Mucosa of rectum (tissue), 2 donors: Measurements from ENCODE around the gene MYRFL.
A peak's percentile ranks its signal among the peaks of the same experiment; 100 is the strongest.
"Not testable (repeated sequence)": the region's sequence is repeated elsewhere in the genome, so short reads cannot be mapped to it uniquely, and the experiment has no call there.

Experiments
- H3K27ac ChIP-seq, 2 donors: one replicate each; pipeline ENCODE4 v1.7.0; 2013; ENCODE audit warnings: inconsistent platforms in 2 of 2, low read depth in 2 of 2, low read length in 2 of 2
- H3K27me3 ChIP-seq, 2 donors: one replicate each; pipeline ENCODE4 v1.7.0; 2013; ENCODE audit warnings: low read length in 2 of 2; ENCODE audit not compliant: control insufficient read depth in 2 of 2, insufficient read depth in 2 of 2
- H3K36me3 ChIP-seq, 2 donors: one replicate each; pipeline ENCODE4 v1.7.0; 2013; ENCODE audit warnings: low read length in 2 of 2; ENCODE audit not compliant: control insufficient read depth in 2 of 2, insufficient read depth in 2 of 2
- H3K4me1 ChIP-seq, 2 donors: one replicate each; pipeline ENCODE4 v1.7.0; 2013; ENCODE audit warnings: low read length in 2 of 2, mild to moderate bottlenecking in 1 of 2; ENCODE audit not compliant: control insufficient read depth in 2 of 2, insufficient read depth in 2 of 2
- H3K4me3 ChIP-seq, 2 donors: one replicate each; pipeline ENCODE4 v1.7.0; 2013; ENCODE audit warnings: low read length in 2 of 2
- H3K9ac ChIP-seq, 2 donors: one replicate each; pipeline ENCODE4 v1.7.0; 2013; ENCODE audit warnings: low read length in 2 of 2, low read depth in 1 of 2, mild to moderate bottlenecking in 1 of 2
- H3K9me3 ChIP-seq, 2 donors: one replicate each; pipeline ENCODE4 v1.7.0; 2013; ENCODE audit warnings: low read length in 2 of 2; ENCODE audit not compliant: control insufficient read depth in 2 of 2
- donor health status: healthy.
- donor health status: Normal muscosa, but diverticular disease.

The MYRFL gene

DNA sequence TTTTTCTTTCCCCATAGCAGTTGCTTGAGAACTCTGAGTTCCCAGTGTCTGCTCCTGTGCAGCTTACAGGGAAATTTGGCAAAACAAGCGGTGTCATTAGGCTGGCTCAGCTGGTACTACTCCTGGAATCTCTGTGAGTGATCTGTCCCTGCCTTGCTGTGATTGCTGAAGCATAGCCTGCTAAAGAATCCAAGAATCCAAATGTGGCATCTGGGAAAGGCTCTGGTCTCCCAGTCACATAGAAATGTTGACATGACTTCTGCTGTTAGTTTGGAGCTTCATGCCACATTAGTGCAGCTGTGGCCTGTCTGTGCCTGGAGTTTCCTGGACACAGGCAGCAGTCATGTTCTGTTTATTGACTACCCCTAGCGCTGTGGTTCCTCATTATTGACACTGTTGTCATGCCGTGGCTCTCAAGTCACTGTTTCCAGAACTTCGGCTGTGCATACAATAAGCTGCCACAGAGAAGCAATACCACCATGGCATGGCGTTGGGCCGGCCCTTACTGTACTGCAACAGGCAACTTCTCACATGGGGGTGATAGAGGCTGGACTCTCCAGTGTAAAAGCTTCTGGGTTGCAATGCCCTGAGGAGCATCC lies 166.8 kb downstream of the MYRFL start:
- Histone ChIP-seq H3K27me3 (no peaks in the 10 kb centered on the region), H3K9me3 (no peaks in the 10 kb centered on the region), H3K9ac (no peak overlapping the region), H3K27ac (no peak overlapping the region), H3K4me3 (no peak overlapping the region), H3K36me3 (no peaks in the 10 kb centered on the region), H3K4me1 (peaks cover 11 to 15% of the 10 kb centered on the region in 2 donors)

DNA sequence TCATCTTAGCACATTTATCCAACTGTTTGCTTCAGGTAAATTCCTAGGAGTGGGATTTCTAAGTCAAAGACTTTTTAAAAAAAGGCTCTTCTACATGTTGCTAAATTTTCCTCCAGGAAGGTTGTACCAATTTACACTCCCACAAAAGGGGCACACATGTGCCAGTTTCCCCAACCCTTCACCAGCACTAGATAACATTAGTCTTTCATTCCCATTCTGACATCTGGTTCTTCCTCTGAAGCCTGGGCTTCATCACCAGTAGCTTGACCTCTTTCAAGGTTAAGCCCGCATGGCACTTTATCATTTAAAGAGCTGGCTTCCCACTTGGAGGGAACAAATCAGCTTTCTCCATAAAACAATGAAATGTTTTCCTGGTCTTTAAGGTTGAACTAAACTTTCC lies 168.4 kb downstream of the MYRFL start:
- Histone ChIP-seq H3K27me3 (no peaks in the 10 kb centered on the region), H3K9ac (no peak overlapping the region), H3K27ac (no peak overlapping the region), H3K4me3 (no peak overlapping the region), H3K9me3 (no peaks in the 10 kb centered on the region), H3K36me3 (no peaks in the 10 kb centered on the region), H3K4me1 (peaks cover 5 to 11% of the 10 kb centered on the region in 2 donors)

DNA sequence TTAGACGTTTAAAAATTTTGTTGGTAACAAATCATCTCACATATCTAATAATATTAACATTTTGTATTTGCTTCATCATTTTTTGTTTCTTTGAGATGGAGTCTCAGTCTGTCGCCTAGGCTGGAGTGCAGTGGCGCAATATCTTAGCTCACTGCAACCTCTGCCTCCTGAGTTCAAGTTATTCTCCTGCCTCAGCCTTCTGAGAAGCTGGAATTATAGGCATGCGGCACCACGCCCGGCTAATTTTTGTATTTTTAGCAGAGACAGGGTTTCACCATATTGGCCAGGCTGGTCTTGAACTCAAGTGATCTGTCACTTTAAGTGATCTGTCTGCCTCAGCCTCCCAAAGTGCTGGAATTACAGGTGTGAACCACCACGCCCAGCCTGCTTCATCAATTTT lies 169.1 kb downstream of the MYRFL start:
- Histone ChIP-seq H3K4me1 (peaks cover 7 to 11% of the 10 kb centered on the region in 2 donors), H3K27ac (peak overlapping the region in 1 of 2 donors; percentile 17)
- not testable (repeated sequence) for H3K36me3 ChIP-seq, H3K9me3 ChIP-seq, H3K27me3 ChIP-seq, H3K9ac ChIP-seq, H3K4me3 ChIP-seq

- Histone ChIP-seq H3K36me3 (no peaks in the 10 kb centered on the region), H3K27ac (no peak overlapping the region), H3K4me3 (no peak overlapping the region), H3K9ac (no peak overlapping the region), H3K9me3 (no peaks in the 10 kb centered on the region), H3K4me1 (peaks cover 8 to 13% of the 10 kb centered on the region in 2 donors), H3K27me3 (no peaks in the 10 kb centered on the region)
Observed at GRCh38 chr12:69994724-69995173, 169.7 kb downstream of the MYRFL start.

DNA sequence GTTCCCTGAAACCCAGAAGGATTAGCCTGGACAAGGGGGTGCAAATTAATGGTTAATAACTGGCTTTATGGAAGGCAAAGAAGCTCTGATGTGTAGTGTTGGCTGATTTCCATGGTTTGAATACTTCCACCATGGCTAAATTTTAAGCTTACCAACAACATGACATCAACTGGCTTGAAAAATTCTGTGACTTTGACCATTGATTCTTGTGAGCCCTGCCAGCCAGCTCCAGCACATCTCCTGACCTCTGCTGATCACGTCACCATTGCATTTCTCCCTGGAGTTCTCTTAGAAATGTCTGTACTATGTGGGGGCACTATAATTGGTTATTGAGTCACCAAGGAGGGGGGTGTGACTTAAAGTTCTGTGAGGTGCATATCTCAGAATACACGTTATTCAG lies 171.2 kb downstream of the MYRFL start:
- peaks cover 8 to 13% of the 10 kb centered on the region in 2 donors for H3K4me1 ChIP-seq
- H3K27me3 ChIP-seq = no peaks in the 10 kb centered on the region
- no peaks in the 10 kb centered on the region for H3K9me3 ChIP-seq
- no peaks in the 10 kb centered on the region for H3K36me3 ChIP-seq
- no peak overlapping the region for H3K4me3 ChIP-seq
- H3K9ac ChIP-seq = no peak overlapping the region
- no peak overlapping the region for H3K27ac ChIP-seq

- no peak overlapping the region for H3K4me3 ChIP-seq
- no peaks in the 10 kb centered on the region for H3K9me3 ChIP-seq
- no peaks in the 10 kb centered on the region for H3K36me3 ChIP-seq
- H3K27me3 ChIP-seq = no peaks in the 10 kb centered on the region
- peaks cover 8 to 13% of the 10 kb centered on the region in 2 donors for H3K4me1 ChIP-seq
- H3K27ac ChIP-seq = no peak overlapping the region
- H3K9ac ChIP-seq = no peak overlapping the region
Observed at GRCh38 chr12:69996722-69997121, 171.7 kb downstream of the MYRFL start.

GRCh38 chr12:69998011-69998410 lies 173.0 kb downstream of the MYRFL start:
- Histone ChIP-seq H3K4me3 (no peak overlapping the region), H3K36me3 (no peaks in the 10 kb centered on the region), H3K27ac (no peak overlapping the region), H3K9me3 (no peaks in the 10 kb centered on the region), H3K9ac (no peak overlapping the region), H3K27me3 (no peaks in the 10 kb centered on the region), H3K4me1 (peaks cover 12 to 20% of the 10 kb centered on the region in 2 donors)

GRCh38 chr12:69998922-69999321 lies 173.9 kb downstream of the MYRFL start:
- Histone ChIP-seq H3K27ac (no peak overlapping the region), H3K9me3 (no peaks in the 10 kb centered on the region), H3K4me3 (no peak overlapping the region), H3K9ac (no peak overlapping the region), H3K36me3 (no peaks in the 10 kb centered on the region), H3K27me3 (no peaks in the 10 kb centered on the region), H3K4me1 (peaks cover 12 to 20% of the 10 kb centered on the region in 2 donors)

- Histone ChIP-seq H3K9ac (no peak overlapping the region), H3K4me3 (no peak overlapping the region), H3K27me3 (no peaks in the 10 kb centered on the region), H3K4me1 (peaks cover 7 to 17% of the 10 kb centered on the region in 2 donors), H3K36me3 (no peaks in the 10 kb centered on the region), H3K9me3 (no peaks in the 10 kb centered on the region), H3K27ac (no peak overlapping the region)
Observed at GRCh38 chr12:69999561-69999960, 174.5 kb downstream of the MYRFL start.

DNA sequence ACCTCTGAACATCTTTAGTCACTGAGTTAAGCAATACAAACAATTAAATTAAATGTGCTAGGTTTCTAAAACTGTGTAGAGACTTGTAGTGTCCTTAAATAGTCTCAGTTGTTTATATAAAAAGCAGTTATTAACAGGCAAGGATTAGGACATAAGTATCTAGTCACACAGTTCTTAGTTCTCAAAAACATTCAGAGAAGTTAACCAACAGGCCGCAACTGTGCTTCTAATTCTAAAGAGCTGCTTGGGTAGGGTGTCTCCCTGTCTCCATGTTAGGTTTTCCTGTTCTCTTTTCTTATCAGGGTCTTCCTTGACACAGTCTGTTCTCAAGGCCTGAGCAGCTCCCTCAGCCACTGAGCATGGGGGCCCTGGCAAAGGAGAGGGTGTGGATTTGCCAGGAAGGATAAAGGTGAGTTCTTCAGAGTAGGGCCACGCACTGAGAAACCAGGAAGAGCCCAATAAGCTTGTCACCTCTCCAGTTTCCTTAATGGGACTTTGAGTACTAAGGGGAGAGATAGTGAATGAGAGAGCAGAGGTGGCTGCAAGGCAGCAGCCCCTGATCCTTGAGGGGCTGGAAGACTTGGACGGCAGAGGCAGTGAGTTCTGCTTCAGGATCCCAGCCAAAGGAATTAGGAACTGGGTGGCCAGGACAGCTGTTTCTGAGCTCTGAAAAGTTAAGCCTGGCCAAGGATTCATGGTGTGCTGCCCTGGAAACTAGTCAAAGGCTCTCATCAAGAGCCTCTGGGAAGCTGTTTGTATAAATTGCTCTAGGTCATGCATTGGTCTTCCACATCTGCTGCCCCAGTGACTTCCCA lies 177.3 kb downstream of the MYRFL start:
- Histone ChIP-seq H3K9me3 (no peaks in the 10 kb centered on the region), H3K36me3 (no peaks in the 10 kb centered on the region), H3K27ac (peak overlapping the region; percentile 36 to 53), H3K9ac (no peak overlapping the region), H3K27me3 (no peaks in the 10 kb centered on the region), H3K4me3 (no peak overlapping the region), H3K4me1 (peaks cover 4 to 17% of the 10 kb centered on the region in 2 donors)
